Brain microvascular endothelial cell (primary cell): Measurements from ENCODE around the gene AGBL5.

Source experiments
- DNase-seq: peaks from one replicate; pipeline ENCODE4 v3.0.0-alpha.2; 2020
- H3K27ac ChIP-seq: fragments of 250-450 bp; sonication (Bioruptor Pico); 2 replicates; pipeline ENCODE4 v1.5.1; 2020; ENCODE audit warnings: mild to moderate bottlenecking, moderate library complexity
- H3K27me3 ChIP-seq: fragments of 250-450 bp; sonication (Bioruptor Pico); replicated peaks from 2 replicates; pipeline ENCODE4 v1.5.1; 2020; ENCODE audit warnings: mild to moderate bottlenecking
- H3K36me3 ChIP-seq: fragments of 250-450 bp; sonication (Bioruptor Pico); replicated peaks from 2 replicates; pipeline ENCODE4 v1.5.1; 2020; ENCODE audit warnings: mild to moderate bottlenecking
- H3K4me3 ChIP-seq: 2 replicates; pipeline ENCODE4 v1.5.1; 2011; ENCODE audit warnings: low read depth, mild to moderate bottlenecking, control low read depth, low read length, moderate library complexity
- in situ Hi-C: cut with HindIII; loops from 2 replicates; pipeline ENCODE4 v1.10.0; 2017; ENCODE audit warnings: low sequenced_read_pairs, low pct_ligation_motif_present
- TF ChIP-seq, protein P1 (sequence below): IDR thresholded peaks from 2 replicates; pipeline ENCODE4 v1.5.1; 2011; ENCODE audit warnings: low read depth, mild to moderate bottlenecking, moderate library complexity, low read length, control low read depth, inconsistent platforms; ENCODE audit errors: missing control alignments

AGBL5 gene, protein sequence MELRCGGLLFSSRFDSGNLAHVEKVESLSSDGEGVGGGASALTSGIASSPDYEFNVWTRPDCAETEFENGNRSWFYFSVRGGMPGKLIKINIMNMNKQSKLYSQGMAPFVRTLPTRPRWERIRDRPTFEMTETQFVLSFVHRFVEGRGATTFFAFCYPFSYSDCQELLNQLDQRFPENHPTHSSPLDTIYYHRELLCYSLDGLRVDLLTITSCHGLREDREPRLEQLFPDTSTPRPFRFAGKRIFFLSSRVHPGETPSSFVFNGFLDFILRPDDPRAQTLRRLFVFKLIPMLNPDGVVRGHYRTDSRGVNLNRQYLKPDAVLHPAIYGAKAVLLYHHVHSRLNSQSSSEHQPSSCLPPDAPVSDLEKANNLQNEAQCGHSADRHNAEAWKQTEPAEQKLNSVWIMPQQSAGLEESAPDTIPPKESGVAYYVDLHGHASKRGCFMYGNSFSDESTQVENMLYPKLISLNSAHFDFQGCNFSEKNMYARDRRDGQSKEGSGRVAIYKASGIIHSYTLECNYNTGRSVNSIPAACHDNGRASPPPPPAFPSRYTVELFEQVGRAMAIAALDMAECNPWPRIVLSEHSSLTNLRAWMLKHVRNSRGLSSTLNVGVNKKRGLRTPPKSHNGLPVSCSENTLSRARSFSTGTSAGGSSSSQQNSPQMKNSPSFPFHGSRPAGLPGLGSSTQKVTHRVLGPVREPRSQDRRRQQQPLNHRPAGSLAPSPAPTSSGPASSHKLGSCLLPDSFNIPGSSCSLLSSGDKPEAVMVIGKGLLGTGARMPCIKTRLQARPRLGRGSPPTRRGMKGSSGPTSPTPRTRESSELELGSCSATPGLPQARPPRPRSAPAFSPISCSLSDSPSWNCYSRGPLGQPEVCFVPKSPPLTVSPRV

DNA sequence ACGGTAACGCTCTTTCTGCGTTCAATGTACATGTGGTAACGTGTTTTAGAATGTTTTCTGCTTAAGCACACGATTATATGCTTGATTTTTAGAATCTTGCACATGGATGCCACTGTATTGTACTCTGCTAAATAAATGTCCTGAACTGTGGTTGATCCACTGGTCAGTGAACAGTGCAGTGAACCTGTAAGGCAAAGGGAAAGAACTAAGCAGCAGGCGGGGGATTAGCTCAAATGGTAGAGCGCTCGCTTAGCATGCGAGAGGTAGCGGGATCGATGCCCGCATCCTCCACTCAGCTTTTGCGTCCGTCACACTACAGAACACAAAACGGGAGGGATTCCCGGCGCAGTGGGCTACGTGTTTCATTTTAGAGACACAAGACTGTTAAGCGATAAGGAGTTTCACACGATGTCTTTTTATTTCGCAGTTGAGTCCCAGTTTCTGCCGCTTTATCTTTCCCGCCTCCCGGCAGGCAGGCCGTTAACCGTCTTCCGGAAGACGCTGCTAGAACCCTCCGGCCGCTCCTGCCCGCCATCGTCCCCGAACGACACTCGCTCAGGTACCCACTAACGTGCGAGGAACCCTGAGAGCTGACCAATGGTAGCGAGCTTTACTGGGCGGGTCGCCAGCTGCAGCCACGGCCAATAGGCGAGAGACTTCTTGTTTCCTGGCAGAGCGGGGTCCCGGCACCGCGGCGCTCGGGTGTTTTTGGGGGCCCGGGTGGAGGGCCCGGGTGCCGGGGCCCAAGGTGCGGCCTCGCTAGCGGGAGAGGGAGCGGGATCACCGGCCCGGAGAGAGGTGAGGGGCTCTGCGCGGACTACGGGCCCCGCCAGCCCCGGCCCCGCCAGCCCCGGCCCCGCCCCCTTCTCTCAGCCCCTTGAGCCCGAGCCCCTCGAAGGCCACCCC is at the start of gene AGBL5:
Gene AGBL5, plus strand, starts transcription at position 673 of the 906 bp plus-strand sequence. CDS start 1,291 bp downstream, outside the sequence.
- TF ChIP-seq, protein P1, sequence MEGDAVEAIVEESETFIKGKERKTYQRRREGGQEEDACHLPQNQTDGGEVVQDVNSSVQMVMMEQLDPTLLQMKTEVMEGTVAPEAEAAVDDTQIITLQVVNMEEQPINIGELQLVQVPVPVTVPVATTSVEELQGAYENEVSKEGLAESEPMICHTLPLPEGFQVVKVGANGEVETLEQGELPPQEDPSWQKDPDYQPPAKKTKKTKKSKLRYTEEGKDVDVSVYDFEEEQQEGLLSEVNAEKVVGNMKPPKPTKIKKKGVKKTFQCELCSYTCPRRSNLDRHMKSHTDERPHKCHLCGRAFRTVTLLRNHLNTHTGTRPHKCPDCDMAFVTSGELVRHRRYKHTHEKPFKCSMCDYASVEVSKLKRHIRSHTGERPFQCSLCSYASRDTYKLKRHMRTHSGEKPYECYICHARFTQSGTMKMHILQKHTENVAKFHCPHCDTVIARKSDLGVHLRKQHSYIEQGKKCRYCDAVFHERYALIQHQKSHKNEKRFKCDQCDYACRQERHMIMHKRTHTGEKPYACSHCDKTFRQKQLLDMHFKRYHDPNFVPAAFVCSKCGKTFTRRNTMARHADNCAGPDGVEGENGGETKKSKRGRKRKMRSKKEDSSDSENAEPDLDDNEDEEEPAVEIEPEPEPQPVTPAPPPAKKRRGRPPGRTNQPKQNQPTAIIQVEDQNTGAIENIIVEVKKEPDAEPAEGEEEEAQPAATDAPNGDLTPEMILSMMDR, result no peak
- Histone ChIP-seq H3K36me3 (peaks cover 12% of the 10 kb centered on the region), H3K4me3 (peak within 1 kb of the TSS; percentile 86), H3K27me3 (no peaks in the 10 kb centered on the region), H3K27ac (peak within 1 kb of the TSS; percentile 71)
- in situ Hi-C loops, result no loop called here
- DNase-seq, result peak; percentile 93

DNA sequence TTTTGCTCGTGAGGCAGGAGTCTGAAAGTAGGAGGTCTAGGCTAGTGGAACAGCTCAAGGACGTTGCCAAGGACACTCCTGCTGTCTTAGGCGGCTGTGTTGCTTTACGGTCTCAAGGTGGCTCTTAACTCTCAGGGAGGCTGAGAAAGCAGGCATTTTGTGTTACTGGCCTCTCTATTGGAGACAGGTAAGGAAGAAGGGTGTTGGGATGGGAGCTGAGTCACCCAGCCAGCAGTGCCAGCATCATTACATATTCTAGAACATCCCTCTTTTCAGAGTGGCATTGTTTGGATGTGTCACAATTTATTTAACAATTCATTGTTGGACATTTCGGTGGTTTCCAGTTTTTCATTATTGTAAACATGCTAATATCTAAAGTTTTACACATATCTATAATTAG is 49.5 kb upstream of the AGBL5 start:
- no peak overlapping the region for H3K4me3 ChIP-seq

DNA sequence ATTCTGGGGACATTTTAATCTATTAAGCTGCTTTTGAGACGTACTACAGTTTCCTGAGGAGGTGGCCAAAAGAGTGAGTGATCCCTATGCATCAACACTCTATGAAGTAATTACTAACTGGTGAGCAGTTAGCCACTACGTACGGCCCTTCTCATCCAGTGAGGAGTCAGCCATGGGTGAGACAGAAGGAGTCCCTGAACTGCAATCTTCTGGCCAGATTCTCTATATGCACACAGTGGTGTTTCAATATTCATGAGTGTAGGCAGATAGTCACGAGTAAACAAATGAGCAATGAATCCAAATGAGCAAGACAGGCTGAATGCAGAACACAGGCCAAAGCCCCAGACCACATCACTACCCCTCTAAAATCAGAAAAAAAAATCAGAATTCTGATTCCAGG is 48.5 kb upstream of the AGBL5 start:
- H3K36me3 ChIP-seq, result no peaks in the 10 kb centered on the region
- TF ChIP-seq, protein P1, result no peak
- H3K27ac ChIP-seq, result no peak overlapping the region
- no peak for DNase-seq
- no peak overlapping the region for H3K4me3 ChIP-seq
- in situ Hi-C loops, result no loop called here
- H3K27me3 ChIP-seq, result peaks cover 4% of the 10 kb centered on the region

More for the DNA sequence above, 49.5 kb upstream of the AGBL5 start:
- Histone ChIP-seq H3K27ac (no peak overlapping the region), H3K36me3 (no peaks in the 10 kb centered on the region), H3K27me3 (peaks cover 9% of the 10 kb centered on the region)
- in situ Hi-C loops, result no loop called here
- no peak for DNase-seq
- TF ChIP-seq, protein P1, result no peak

DNA sequence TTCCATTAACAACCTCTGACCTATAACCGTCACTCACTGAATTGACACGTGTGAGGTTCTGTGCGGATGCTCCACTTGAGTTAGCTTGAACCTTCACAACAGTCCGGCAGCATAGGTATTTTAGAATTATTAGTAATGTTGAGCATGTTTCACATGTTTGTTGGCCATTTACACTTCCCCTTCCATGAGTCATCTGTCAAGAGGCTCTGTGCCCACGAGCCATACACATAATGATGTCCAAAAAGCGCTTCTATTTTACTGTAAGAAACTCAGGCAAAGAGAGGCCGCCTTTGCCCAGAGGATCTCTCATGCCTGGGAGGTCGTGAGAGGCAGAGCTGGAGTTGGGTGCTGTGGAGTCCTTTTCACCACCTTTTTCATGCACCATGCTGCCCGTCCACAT is 47.6 kb upstream of the AGBL5 start:
- Histone ChIP-seq H3K27me3 (no peaks in the 10 kb centered on the region), H3K4me3 (no peak overlapping the region), H3K36me3 (no peaks in the 10 kb centered on the region), H3K27ac (no peak overlapping the region)
- in situ Hi-C loops, result no loop called here
- TF ChIP-seq, protein P1, result no peak
- no peak for DNase-seq

DNA sequence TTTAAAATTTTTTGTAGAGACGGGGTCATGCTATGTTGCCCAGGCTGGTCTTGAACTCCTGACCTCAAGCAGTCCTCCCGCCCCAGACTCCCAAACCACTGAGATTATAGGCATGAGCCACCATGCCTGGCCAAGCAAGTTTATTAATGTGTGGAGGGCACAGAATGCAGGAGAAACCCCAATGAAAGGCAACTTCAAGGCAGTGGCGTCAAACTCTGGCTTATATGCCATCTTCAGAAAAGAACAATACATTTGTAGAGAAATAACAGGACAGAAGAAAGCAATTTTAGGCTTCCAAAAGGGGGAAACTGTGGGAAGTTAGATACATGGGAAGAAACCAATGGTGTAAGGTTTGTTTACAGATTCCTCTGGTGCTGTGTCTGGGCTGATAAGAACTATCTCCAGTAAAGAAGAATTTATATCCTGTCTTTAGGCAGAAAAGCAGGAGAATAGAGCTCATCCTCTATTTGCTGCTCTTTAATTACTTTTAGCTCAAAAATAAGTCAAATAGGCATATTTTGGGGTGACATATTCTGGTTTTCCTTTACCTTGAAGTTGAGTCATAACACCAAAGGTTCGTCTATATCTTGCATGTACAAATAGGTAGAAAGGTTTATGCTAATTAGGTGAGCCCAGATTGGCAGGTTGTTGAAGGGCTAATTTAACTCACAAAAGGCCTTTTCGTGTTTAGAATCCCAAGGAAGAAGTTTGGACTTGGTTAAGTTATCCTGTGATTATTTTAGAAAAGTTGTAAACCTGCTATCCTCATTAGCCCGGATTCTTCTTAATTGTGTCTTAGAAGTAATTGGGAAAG is 44.7 kb upstream of the AGBL5 start:
- TF ChIP-seq, protein P1, result no peak
- in situ Hi-C loops, result no loop called here
- H3K27me3 ChIP-seq, result no peaks in the 10 kb centered on the region
- DNase-seq, result no peak
- no peak overlapping the region for H3K27ac ChIP-seq
- H3K4me3 ChIP-seq, result no peak overlapping the region
- H3K36me3 ChIP-seq, result no peaks in the 10 kb centered on the region
